ENCODE measurements around the gene EIF5.

- TF ChIP-seq CTCF (IDR thresholded peaks at IDR 0.05; ENCODE audit: poor library complexity): peak; percentile 88
- no peak for TF ChIP-seq EZH2phosphoT487 (IDR thresholded peaks at IDR 0.05; ENCODE audit: low read depth, severe bottlenecking, unreplicated experiment)
These were observed 41.3 kb upstream of the EIF5 start for GRCh38 chr14:103292426-103293374.

All from hepatocyte (in vitro differentiated cells).